Kidney tubule cell (primary cell): ENCODE measurements around the gene LRIG1.

ENCODE experiments used
- DNase-seq: peaks from one replicate; pipeline ENCODE4 v3.0.0-alpha.2; 2018; ENCODE audit warnings: low spot score

Gene LRIG1

GRCh38 chr3:66470956-66471686, 29.7 kb downstream of the LRIG1 start:
- DNase-seq: no peak

- DNase-seq: no peak
These were observed 30.5 kb downstream of the LRIG1 start for GRCh38 chr3:66470285-66470684.

GRCh38 chr3:66469220-66469640, 31.6 kb downstream of the LRIG1 start:
- DNase-seq: no peak

GRCh38 chr3:66467996-66468735, 32.7 kb downstream of the LRIG1 start:
- DNase-seq: peak; percentile 23

- no peak for DNase-seq
These were observed 34.1 kb downstream of the LRIG1 start for GRCh38 chr3:66466606-66467270.

- DNase-seq: no peak
These were observed 35.2 kb downstream of the LRIG1 start for GRCh38 chr3:66465587-66465986.

- DNase-seq: no peak
These were observed 35.8 kb downstream of the LRIG1 start for GRCh38 chr3:66465034-66465433.

- DNase-seq: no peak
These were observed 36.3 kb downstream of the LRIG1 start for GRCh38 chr3:66464512-66464894.

GRCh38 chr3:66463730-66464511, 36.9 kb downstream of the LRIG1 start:
- no peak for DNase-seq

GRCh38 chr3:66463054-66463631, 37.7 kb downstream of the LRIG1 start:
- no peak for DNase-seq

- DNase-seq: no peak
These were observed 43.6 kb downstream of the LRIG1 start for GRCh38 chr3:66457252-66457651.

- no peak for DNase-seq
These were observed 44.1 kb downstream of the LRIG1 start for GRCh38 chr3:66456711-66457173.

GRCh38 chr3:66454464-66454859, 46.4 kb downstream of the LRIG1 start:
- DNase-seq: no peak

GRCh38 chr3:66453651-66454463, 47.0 kb downstream of the LRIG1 start:
- DNase-seq: no peak

GRCh38 chr3:66452303-66453011, 48.4 kb downstream of the LRIG1 start:
- DNase-seq: no peak

- DNase-seq: no peak
These were observed 49.1 kb downstream of the LRIG1 start for GRCh38 chr3:66451766-66452165.

- DNase-seq: peak; percentile 4
These were observed 50.3 kb downstream of the LRIG1 start for GRCh38 chr3:66450390-66451022.

GRCh38 chr3:66449411-66449974, 51.3 kb downstream of the LRIG1 start:
- DNase-seq: no peak

GRCh38 chr3:66444146-66444644, 56.6 kb downstream of the LRIG1 start:
- no peak for DNase-seq
